Astrocyte (in vitro differentiated cells and primary cell): Measurements from ENCODE around the gene ANP32A. TPM values are rescaled to one million over a fixed set of nuclear protein-coding genes. Genes with fewer than 3 reads are reported as not detected.

ENCODE experiments used
- DNase-seq: peaks from one replicate; pipeline ENCODE4 v3.0.0-alpha.2; 2010; ENCODE audit warnings: low read depth
- FAIRE-seq: peaks from 2 replicates; lab custom pipeline; 2011; peaks lifted over from hg19 to GRCh38; lab: Jason Lieb, UNC
- H2AFZ ChIP-seq: 2 replicates; pipeline ENCODE4 v1.6.0; 2012; ENCODE audit warnings: low read depth, low read length, inconsistent platforms
- H3K27ac ChIP-seq: 2 replicates; pipeline ENCODE4 v1.5.1; 2011; ENCODE audit warnings: low read depth, low read length, inconsistent platforms
- H3K27me3 ChIP-seq: 2 replicates; pipeline ENCODE4 v1.6.0; 2011; ENCODE audit warnings: low read length, inconsistent platforms; ENCODE audit not compliant: insufficient read depth
- H3K36me3 ChIP-seq: 2 replicates; pipeline ENCODE4 v1.5.1; 2011; ENCODE audit warnings: low read length, inconsistent platforms; ENCODE audit not compliant: insufficient read depth
- H3K4me1 ChIP-seq: 2 replicates; pipeline ENCODE4 v1.5.1; 2011; ENCODE audit warnings: low read length, inconsistent platforms; ENCODE audit not compliant: insufficient read depth
- H3K4me2 ChIP-seq: 2 replicates; pipeline ENCODE4 v1.6.0; 2012; ENCODE audit warnings: low read length, inconsistent platforms
- H3K4me3 ChIP-seq: 2 replicates; pipeline ENCODE4 v1.5.1; 2011; ENCODE audit warnings: low read depth, mild to moderate bottlenecking, low read length, inconsistent platforms; ENCODE audit not compliant: insufficient read depth
- H3K79me2 ChIP-seq: 2 replicates; pipeline ENCODE4 v1.6.0; 2012; ENCODE audit warnings: mild to moderate bottlenecking, low read length, inconsistent platforms; ENCODE audit not compliant: insufficient read depth
- H3K9ac ChIP-seq: 2 replicates; pipeline ENCODE4 v1.6.0; 2012; ENCODE audit warnings: mild to moderate bottlenecking, low read length, inconsistent platforms
- H3K9me3 ChIP-seq: 2 replicates; pipeline ENCODE4 v1.5.1; 2012; ENCODE audit warnings: low read depth, mild to moderate bottlenecking, low read length, inconsistent platforms; ENCODE audit not compliant: insufficient read depth
- H4K20me1 ChIP-seq: 2 replicates; pipeline ENCODE4 v1.6.0; 2012; ENCODE audit warnings: low read length, inconsistent platforms; ENCODE audit not compliant: insufficient read depth
- H3K27ac Mint-ChIP-seq: one replicate; pipeline ENCODE4 v1.8.0; 2021; ENCODE audit warnings: mild to moderate bottlenecking, mixed read lengths; ENCODE audit not compliant: unreplicated experiment
- H3K27me3 Mint-ChIP-seq: one replicate; pipeline ENCODE4 v1.8.0; 2021; ENCODE audit warnings: low read depth, mixed read lengths; ENCODE audit not compliant: unreplicated experiment
- H3K36me3 Mint-ChIP-seq: one replicate; pipeline ENCODE4 v1.8.0; 2021; ENCODE audit warnings: low read depth, mixed read lengths; ENCODE audit not compliant: unreplicated experiment
- H3K4me1 Mint-ChIP-seq: one replicate; pipeline ENCODE4 v1.8.0; 2021; ENCODE audit warnings: low read depth, mixed read lengths; ENCODE audit not compliant: unreplicated experiment
- H3K4me3 Mint-ChIP-seq: one replicate; pipeline ENCODE4 v1.8.0; 2021; ENCODE audit warnings: mild to moderate bottlenecking, moderate library complexity, mixed read lengths; ENCODE audit not compliant: unreplicated experiment
- H3K9me3 Mint-ChIP-seq: one replicate; pipeline ENCODE4 v1.8.0; 2021; ENCODE audit warnings: mild to moderate bottlenecking, mixed read lengths; ENCODE audit not compliant: unreplicated experiment
- EZH2 ChIP-seq: IDR thresholded peaks from 2 replicates; pipeline ENCODE4 v1.6.1; 2012; ENCODE audit warnings: mild to moderate bottlenecking, low read length, inconsistent platforms; ENCODE audit not compliant: insufficient read depth
- total RNA-seq: library from RNA; stranded (reverse); gene quantifications from 2 replicates; pipeline ENCODE4 v1.2.1, GENCODE V29; 2021
- TF ChIP-seq, protein P1 (sequence below): IDR thresholded peaks from 2 replicates; pipeline ENCODE4 v1.5.1; 2011; ENCODE audit warnings: low read depth, mild to moderate bottlenecking, inconsistent platforms, low read length, moderate library complexity; ENCODE audit not compliant: insufficient read depth

Gene ANP32A
- total RNA-seq, 1 donor from 2014 or later: 138 TPM

GRCh38 chr15:68787609-68788263, 33.0 kb downstream of the ANP32A start:
- H3K27me3 ChIP-seq: no peaks in the 10 kb centered on the region
- no peak overlapping the region for H3K4me3 ChIP-seq
- H3K9me3 Mint-ChIP-seq: no peaks in the 10 kb centered on the region
- no peak overlapping the region for H3K4me3 Mint-ChIP-seq
- H3K27me3 Mint-ChIP-seq: no peaks in the 10 kb centered on the region
- TF ChIP-seq EZH2: no peak
- TF ChIP-seq, protein P1, sequence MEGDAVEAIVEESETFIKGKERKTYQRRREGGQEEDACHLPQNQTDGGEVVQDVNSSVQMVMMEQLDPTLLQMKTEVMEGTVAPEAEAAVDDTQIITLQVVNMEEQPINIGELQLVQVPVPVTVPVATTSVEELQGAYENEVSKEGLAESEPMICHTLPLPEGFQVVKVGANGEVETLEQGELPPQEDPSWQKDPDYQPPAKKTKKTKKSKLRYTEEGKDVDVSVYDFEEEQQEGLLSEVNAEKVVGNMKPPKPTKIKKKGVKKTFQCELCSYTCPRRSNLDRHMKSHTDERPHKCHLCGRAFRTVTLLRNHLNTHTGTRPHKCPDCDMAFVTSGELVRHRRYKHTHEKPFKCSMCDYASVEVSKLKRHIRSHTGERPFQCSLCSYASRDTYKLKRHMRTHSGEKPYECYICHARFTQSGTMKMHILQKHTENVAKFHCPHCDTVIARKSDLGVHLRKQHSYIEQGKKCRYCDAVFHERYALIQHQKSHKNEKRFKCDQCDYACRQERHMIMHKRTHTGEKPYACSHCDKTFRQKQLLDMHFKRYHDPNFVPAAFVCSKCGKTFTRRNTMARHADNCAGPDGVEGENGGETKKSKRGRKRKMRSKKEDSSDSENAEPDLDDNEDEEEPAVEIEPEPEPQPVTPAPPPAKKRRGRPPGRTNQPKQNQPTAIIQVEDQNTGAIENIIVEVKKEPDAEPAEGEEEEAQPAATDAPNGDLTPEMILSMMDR: no peak
- H4K20me1 ChIP-seq: peaks cover 96% of the 10 kb centered on the region
- peaks cover 3% of the 10 kb centered on the region for H3K4me1 ChIP-seq
- FAIRE-seq: no peak
- no peak overlapping the region for H3K27ac ChIP-seq
- peaks cover 24% of the 10 kb centered on the region for H3K36me3 Mint-ChIP-seq
- no peaks in the 10 kb centered on the region for H3K9me3 ChIP-seq
- no peak for DNase-seq
- H3K79me2 ChIP-seq: peaks cover 62% of the 10 kb centered on the region
- H3K27ac Mint-ChIP-seq: no peak overlapping the region
- no peak overlapping the region for H3K9ac ChIP-seq
- no peak overlapping the region for H2AFZ ChIP-seq
- no peak overlapping the region for H3K4me2 ChIP-seq
- peaks cover 13% of the 10 kb centered on the region for H3K36me3 ChIP-seq
- H3K4me1 Mint-ChIP-seq: peaks cover 25% of the 10 kb centered on the region

- no peaks in the 10 kb centered on the region for H3K27me3 Mint-ChIP-seq
- H3K4me1 Mint-ChIP-seq: peaks cover 19% of the 10 kb centered on the region
- peaks cover 22% of the 10 kb centered on the region for H3K36me3 ChIP-seq
- H3K4me3 ChIP-seq: no peak overlapping the region
- H4K20me1 ChIP-seq: peaks cover 96% of the 10 kb centered on the region
- H3K4me1 ChIP-seq: peaks cover 3% of the 10 kb centered on the region
- H3K36me3 Mint-ChIP-seq: peaks cover 23% of the 10 kb centered on the region
- H3K27me3 ChIP-seq: no peaks in the 10 kb centered on the region
- no peak overlapping the region for H2AFZ ChIP-seq
- H3K9me3 ChIP-seq: no peaks in the 10 kb centered on the region
- no peaks in the 10 kb centered on the region for H3K9me3 Mint-ChIP-seq
- H3K27ac ChIP-seq: no peak overlapping the region
- FAIRE-seq (no peak), DNase-seq (no peak)
- H3K27ac Mint-ChIP-seq: no peak overlapping the region
- peaks cover 52% of the 10 kb centered on the region for H3K79me2 ChIP-seq
- H3K4me2 ChIP-seq: no peak overlapping the region
- no peak overlapping the region for H3K9ac ChIP-seq
- no peak overlapping the region for H3K4me3 Mint-ChIP-seq
- TF ChIP-seq EZH2: no peak
- TF ChIP-seq, protein P1: no peak
These were observed 33.9 kb downstream of the ANP32A start for GRCh38 chr15:68786753-68787152.

DNA sequence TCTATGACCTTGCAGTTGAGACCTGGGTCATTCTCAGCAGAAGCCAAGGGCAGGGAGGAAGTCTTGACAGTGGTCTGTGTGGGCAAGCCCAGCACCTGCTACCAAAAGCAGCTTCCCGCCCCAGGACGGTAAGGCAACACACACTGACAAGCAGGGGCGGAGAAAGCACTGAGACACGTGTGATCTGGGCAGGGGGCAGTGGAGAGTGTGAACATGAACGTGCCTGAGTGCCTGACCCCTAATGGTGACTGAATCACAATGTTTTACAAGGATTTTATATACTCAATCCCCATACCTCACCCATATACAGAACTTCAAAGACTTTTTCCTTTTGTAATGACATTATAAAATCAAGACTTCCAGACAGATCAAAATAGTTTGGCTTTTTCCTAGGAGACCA, 35.2 kb downstream of the ANP32A start:
- H3K36me3 ChIP-seq: peaks cover 26% of the 10 kb centered on the region
- H3K4me1 ChIP-seq: peaks cover 3% of the 10 kb centered on the region
- no peak overlapping the region for H3K27ac ChIP-seq
- no peak for DNase-seq
- Mint-ChIP-seq H3K27me3 (no peaks in the 10 kb centered on the region), H3K27ac (no peak overlapping the region), H3K4me3 (no peak overlapping the region), H3K4me1 (peaks cover 16% of the 10 kb centered on the region), H3K36me3 (peaks cover 24% of the 10 kb centered on the region), H3K9me3 (no peaks in the 10 kb centered on the region)
- no peak overlapping the region for H3K4me2 ChIP-seq
- no peaks in the 10 kb centered on the region for H3K9me3 ChIP-seq
- no peak overlapping the region for H3K4me3 ChIP-seq
- TF ChIP-seq, protein P1: no peak
- TF ChIP-seq EZH2: no peak
- no peak overlapping the region for H3K9ac ChIP-seq
- peaks cover 86% of the 10 kb centered on the region for H4K20me1 ChIP-seq
- peaks cover 40% of the 10 kb centered on the region for H3K79me2 ChIP-seq
- H2AFZ ChIP-seq: no peak overlapping the region
- H3K27me3 ChIP-seq: no peaks in the 10 kb centered on the region
- no peak for FAIRE-seq
